HepG2 (cell line): ENCODE measurements around the gene CAMK2G.

Experiments
- CTCF ChIP-seq: sonication (generic); formaldehyde crosslinking; IDR thresholded peaks from 2 replicates; pipeline ENCODE4 v1.5.0; 2020; ENCODE audit warnings: mild to moderate bottlenecking, missing genetic modification reagents, moderate library complexity
- FIP1L1 ChIP-seq: fragments of 200-400 bp; formaldehyde crosslinking; IDR thresholded peaks from 2 replicates; pipeline ENCODE4 v1.6.1; 2018; ENCODE audit warnings: low read depth, mild to moderate bottlenecking, low read length, moderate library complexity, borderline replicate concordance; ENCODE audit not compliant: insufficient read depth
- HNRNPK ChIP-seq: fragments of 200-400 bp; formaldehyde crosslinking; IDR thresholded peaks from 2 replicates; pipeline ENCODE4 v1.6.1; 2018; ENCODE audit warnings: low read length, low read depth, moderate library complexity, mild to moderate bottlenecking; ENCODE audit not compliant: poor library complexity, severe bottlenecking
- ZSCAN5A ChIP-seq: sonication (generic); formaldehyde crosslinking; IDR thresholded peaks from 2 replicates; pipeline ENCODE4 v1.8.0; 2022; ENCODE audit warnings: mild to moderate bottlenecking, missing genetic modification reagents, borderline replicate concordance
- TF ChIP-seq, protein P1 (sequence below): sonication (generic); formaldehyde crosslinking; IDR thresholded peaks from 2 replicates; pipeline ENCODE4 v1.5.0; 2020; ENCODE audit warnings: mild to moderate bottlenecking, missing genetic modification reagents
- TF ChIP-seq, protein P2 (sequence below): sonication (generic); formaldehyde crosslinking; IDR thresholded peaks from 2 replicates; pipeline ENCODE4 v1.5.0; 2020; ENCODE audit warnings: mild to moderate bottlenecking, missing genetic modification reagents, borderline replicate concordance

DNA sequence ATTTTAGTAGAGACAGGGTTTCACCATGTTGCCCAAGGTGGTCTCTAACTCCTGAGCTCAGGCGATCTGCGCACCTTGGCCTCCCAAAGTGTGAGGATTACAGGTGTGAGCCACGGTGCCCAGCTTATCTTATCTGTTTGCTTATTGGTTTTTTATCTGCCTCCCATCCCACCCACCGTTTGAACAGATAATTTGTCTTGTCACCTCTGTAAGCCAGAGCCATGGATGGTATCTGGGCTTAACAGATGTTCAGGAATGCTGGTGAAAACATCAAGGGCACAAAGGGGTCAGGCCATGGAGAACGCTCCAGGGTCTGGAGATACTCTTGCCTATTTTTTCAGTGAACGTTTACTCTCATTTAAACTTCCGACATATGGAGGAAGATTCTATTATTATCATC, 51.0 kb downstream of the CAMK2G start:
- TF ChIP-seq, protein P1, sequence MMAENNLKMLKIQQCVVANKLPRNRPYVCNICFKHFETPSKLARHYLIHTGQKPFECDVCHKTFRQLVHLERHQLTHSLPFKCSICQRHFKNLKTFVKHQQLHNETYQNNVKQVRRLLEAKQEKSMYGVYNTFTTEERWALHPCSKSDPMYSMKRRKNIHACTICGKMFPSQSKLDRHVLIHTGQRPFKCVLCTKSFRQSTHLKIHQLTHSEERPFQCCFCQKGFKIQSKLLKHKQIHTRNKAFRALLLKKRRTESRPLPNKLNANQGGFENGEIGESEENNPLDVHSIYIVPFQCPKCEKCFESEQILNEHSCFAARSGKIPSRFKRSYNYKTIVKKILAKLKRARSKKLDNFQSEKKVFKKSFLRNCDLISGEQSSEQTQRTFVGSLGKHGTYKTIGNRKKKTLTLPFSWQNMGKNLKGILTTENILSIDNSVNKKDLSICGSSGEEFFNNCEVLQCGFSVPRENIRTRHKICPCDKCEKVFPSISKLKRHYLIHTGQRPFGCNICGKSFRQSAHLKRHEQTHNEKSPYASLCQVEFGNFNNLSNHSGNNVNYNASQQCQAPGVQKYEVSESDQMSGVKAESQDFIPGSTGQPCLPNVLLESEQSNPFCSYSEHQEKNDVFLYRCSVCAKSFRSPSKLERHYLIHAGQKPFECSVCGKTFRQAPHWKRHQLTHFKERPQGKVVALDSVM (CRISPR knock-in tag): no peak
- TF ChIP-seq, protein P2, sequence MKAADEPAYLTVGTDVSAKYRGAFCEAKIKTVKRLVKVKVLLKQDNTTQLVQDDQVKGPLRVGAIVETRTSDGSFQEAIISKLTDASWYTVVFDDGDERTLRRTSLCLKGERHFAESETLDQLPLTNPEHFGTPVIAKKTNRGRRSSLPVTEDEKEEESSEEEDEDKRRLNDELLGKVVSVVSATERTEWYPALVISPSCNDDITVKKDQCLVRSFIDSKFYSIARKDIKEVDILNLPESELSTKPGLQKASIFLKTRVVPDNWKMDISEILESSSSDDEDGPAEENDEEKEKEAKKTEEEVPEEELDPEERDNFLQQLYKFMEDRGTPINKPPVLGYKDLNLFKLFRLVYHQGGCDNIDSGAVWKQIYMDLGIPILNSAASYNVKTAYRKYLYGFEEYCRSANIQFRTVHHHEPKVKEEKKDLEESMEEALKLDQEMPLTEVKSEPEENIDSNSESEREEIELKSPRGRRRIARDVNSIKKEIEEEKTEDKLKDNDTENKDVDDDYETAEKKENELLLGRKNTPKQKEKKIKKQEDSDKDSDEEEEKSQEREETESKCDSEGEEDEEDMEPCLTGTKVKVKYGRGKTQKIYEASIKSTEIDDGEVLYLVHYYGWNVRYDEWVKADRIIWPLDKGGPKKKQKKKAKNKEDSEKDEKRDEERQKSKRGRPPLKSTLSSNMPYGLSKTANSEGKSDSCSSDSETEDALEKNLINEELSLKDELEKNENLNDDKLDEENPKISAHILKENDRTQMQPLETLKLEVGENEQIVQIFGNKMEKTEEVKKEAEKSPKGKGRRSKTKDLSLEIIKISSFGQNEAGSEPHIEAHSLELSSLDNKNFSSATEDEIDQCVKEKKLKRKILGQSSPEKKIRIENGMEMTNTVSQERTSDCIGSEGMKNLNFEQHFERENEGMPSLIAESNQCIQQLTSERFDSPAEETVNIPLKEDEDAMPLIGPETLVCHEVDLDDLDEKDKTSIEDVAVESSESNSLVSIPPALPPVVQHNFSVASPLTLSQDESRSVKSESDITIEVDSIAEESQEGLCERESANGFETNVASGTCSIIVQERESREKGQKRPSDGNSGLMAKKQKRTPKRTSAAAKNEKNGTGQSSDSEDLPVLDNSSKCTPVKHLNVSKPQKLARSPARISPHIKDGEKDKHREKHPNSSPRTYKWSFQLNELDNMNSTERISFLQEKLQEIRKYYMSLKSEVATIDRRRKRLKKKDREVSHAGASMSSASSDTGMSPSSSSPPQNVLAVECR (CRISPR knock-in tag): no peak
- TF ChIP-seq HNRNPK: no peak
- TF ChIP-seq CTCF (CRISPR knock-in tag): no peak
- TF ChIP-seq ZSCAN5A (CRISPR knock-in tag): no peak
- TF ChIP-seq FIP1L1: no peak
